Hindlimb muscle (tissue), 1 donor: ENCODE data around the gene STEAP1B. TPM values are rescaled to one million over a fixed set of nuclear protein-coding genes. Genes with fewer than 3 reads are reported as not detected.
A peak's percentile ranks its signal among the peaks of the same experiment; 100 is the strongest.
"Not testable (repeated sequence)": the region's sequence is repeated elsewhere in the genome, so short reads cannot be mapped to it uniquely, and the experiment has no call there.

Experiments
- DNase-seq: peaks from one replicate; pipeline ENCODE4 v3.0.0-alpha.2; 2013
- polyA plus RNA-seq: library from polyadenylated mRNA; unstranded; fragments of 120-200 nt; gene quantifications from one replicate; pipeline ENCODE4 v1.2.1, GENCODE V29; 2013; ENCODE audit not compliant: insufficient read length

Gene STEAP1B
- 1.8 TPM for polyA plus RNA-seq

- peak; percentile 86 for DNase-seq
Observed at GRCh38 chr7:22499888-22500689, at the start of gene STEAP1B. TSS of gene STEAP1B (minus strand) at chr7:22500188. CDS start at chr7:22494855, 5,333 bp downstream.

DNA sequence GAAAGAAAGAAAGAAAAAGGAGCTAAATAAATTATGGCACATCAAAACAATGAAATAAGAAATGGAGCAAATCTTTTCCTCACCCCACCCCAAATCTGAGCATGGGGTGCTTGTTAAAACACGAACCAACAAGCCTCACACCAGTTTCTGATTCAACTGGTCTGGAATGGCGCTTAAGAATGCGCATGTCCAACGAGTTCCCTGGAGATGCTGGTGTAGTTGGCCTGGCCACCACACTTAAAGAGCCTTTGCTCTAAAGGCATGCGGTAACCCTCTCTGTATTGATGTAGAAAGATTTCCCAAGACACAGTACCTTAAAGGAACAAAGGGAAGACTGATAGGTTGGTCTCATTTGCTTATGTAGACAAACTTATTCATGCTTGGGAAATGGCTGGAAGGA is 49.1 kb upstream of the STEAP1B start:
- no peak for DNase-seq

DNA sequence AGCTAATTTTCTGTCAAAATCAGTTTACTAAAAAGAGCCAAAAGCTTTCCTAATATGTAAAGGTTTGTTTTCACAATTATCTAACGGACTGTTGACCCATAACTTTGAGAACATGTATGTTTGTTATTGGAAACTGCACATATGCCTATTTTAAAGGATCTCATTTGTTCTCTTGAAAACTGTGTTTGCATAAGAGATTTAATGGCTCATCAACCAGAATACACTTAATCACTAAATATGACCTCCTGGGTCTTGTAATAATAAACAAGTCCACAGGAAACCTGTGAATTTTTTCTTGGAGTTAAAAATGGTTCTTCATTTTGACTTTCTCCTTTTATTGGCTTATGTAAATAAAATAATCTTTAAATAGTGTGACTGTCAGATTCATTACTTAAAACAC is 48.3 kb upstream of the STEAP1B start:
- no peak for DNase-seq

DNA sequence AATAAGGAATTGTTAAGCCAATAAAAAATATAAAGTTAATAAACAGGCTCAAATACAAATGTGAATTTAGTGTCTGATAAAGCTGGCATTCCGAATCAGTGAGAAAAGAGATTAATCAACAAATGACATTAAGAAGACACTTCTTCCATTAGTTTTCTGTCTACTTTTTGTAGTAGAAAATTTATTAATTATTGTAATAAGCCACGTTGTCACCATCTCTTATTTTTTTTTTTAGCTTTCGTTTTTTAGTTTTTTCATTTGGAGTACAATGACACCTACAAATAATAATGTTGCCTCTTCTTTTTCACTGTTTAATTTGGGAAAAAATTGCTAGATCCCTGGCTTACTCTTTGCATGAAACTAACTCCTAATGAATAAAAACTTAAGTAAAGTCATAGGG is 46.8 kb upstream of the STEAP1B start:
- DNase-seq = no peak

- DNase-seq = no peak
Observed at GRCh38 chr7:22545529-22545928, 45.5 kb upstream of the STEAP1B start.

GRCh38 chr7:22544245-22544644 is 44.3 kb upstream of the STEAP1B start:
- DNase-seq = no peak

GRCh38 chr7:22543169-22543568 is 43.2 kb upstream of the STEAP1B start:
- DNase-seq = no peak

GRCh38 chr7:22542669-22543068 is 42.7 kb upstream of the STEAP1B start:
- no peak for DNase-seq

GRCh38 chr7:22542254-22542653 is 42.3 kb upstream of the STEAP1B start:
- DNase-seq = no peak

DNA sequence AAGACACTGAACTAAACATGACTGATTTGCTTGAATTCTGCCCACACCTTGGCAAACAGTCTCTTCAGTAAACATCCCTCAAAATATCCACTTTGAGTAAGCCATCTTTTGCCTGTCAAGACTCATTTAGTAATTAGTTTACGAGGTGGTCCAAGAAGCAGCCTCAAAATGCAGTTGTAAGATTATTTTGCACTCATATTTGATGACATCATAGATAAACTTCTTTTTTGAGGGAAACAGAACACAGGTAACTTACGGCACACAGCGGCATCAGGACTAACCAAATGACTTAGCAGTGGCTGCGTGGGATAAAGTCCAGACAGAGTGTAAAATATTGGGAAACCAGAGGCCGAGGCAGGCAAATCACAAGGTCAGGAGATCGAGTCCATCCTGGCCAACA is 41.8 kb upstream of the STEAP1B start:
- no peak for DNase-seq

DNA sequence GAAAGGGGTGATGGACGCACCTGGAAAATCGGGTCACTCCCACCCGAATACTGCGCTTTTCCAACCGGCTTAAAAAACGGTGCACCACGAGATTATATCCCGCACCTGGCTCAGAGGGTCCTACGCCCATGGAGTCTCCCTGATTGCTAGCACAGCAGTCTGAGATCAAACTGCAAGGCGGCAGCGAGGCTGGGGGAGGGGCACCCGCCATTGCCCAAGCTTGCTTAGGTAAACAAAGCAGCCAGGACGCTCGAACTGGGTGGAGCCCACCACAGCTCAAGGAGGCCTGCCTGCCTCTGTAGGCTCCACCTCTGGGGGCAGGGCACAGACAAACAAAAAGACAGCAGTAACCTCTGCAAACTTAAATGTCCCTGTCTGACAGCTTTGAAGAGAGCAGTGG is 28.5 kb upstream of the STEAP1B start:
- not testable (repeated sequence) for DNase-seq

GRCh38 chr7:22524353-22524947 is 24.5 kb upstream of the STEAP1B start:
- DNase-seq = not testable (repeated sequence)

DNA sequence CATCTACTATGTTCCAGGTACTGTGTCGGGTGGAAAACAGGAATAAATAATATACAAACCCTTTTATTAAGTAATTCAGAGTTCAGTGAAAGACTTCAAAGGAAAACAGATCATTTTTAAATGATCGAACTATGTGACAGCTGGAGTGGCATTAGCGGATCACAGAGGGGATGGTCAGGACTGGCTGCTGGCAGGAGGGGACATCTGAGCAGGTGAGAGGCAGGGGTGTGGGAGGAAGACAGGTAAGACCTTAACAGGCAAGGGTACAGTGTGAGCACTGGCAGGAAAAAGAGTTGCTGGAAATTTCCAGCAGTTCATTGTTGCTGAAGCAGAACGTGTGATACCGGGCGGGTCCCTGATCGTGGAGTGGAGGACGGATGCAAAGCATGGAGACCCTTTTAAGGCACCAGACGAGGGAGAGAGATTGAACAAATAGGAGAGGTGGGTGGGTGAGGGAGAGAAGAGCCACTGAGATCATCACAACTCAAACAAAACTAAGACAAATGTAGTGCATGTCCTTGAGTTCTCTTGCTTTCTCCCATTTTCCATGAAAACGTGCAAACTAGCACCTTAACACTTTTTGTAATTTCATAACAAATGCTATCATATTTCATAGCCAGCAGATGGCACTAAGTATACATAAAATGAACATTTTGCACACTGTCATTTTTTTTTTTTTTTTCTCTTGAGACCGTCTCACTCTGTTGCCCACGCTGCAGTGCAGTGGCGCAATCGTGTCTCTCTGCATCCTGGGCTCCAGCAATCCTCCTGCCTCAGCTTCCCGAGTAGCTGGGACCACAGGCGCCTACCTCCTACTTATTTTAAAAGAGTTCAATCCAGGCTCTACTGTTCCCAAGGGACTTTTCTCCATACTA is 23.7 kb upstream of the STEAP1B start:
- DNase-seq = not testable (repeated sequence)

DNA sequence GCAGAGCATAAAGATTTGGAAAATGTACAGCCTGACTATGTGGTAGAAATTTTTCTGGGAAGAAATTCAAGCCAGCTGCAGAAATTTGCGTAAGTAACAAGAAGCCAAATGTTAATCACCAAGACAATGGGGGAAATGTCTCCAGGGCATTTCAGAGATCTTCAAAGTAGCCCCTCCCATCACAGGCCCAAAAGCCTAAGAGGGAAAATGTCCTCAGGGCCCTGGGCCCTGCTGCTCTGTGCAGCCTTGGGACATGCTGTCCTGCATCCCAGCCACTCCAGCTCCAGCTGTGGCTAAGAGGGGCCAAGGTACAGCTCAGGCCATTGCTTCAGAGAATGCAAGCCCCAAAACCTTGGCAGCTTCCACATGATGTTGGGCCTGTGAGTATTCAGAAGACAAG is 19.6 kb upstream of the STEAP1B start:
- DNase-seq = not testable (repeated sequence)

GRCh38 chr7:22516950-22517349 is 17.0 kb upstream of the STEAP1B start:
- DNase-seq = not testable (repeated sequence)

DNA sequence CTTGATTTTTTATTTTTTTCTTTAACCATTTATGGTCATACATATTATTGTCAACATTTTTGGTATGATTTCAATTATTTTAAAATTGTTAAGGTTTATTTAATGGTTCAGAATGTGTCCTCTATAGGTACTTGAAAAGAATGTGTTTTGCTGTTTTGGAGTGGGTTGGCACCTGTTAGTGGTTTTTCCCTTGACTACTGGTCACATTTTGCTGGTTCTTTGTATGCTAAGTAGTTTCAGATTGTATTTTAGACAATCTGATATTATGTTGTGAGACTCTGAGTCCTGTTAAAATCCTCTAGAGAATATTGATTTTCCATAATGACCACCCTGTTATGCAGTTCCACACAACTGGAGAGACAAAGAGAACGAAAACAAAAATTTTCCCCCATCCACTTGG is 15.0 kb upstream of the STEAP1B start:
- not testable (repeated sequence) for DNase-seq

DNA sequence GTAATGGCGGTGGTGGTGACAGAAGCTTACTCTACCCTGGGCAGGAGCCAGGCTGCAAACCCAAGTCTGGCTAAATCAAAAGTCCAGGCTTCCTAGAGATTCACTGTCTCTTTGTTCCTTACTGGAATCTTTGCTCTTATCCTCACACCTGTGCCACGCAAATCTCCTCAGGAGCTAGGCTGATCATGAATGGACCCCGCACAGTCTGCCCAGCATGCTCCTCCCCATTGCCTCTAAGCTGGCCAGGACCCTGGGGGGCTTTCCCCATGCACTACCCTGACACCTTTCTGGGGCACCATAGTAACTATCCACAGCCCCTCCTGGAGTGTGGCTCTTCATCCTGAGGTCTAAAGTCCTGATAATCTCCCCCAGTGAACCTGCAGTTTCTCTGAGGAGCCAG is 7.3 kb upstream of the STEAP1B start:
- DNase-seq = not testable (repeated sequence)

- not testable (repeated sequence) for DNase-seq
Observed at GRCh38 chr7:22506316-22507020, 6.5 kb upstream of the STEAP1B start.

GRCh38 chr7:22504519-22504918 is 4.5 kb upstream of the STEAP1B start:
- not testable (repeated sequence) for DNase-seq

DNA sequence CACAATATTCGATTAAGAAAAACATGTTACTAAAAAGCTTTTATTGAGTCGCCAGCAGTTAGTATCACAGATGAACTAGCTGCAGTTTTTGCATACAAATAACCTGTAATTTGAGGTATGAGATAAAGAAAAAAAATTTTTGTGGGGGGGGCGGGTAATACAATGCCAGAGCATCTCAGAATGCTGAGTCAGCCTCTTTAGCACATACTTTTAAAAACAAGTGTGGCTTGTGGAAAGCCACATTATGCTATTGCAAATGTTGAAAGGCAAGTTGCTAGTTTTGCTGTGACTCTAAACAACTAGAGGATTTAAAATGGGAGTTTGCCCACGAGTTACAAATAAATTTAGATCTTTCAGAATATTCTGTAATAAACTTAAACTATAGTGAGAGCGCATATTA is 2.1 kb upstream of the STEAP1B start:
- not testable (repeated sequence) for DNase-seq

DNA sequence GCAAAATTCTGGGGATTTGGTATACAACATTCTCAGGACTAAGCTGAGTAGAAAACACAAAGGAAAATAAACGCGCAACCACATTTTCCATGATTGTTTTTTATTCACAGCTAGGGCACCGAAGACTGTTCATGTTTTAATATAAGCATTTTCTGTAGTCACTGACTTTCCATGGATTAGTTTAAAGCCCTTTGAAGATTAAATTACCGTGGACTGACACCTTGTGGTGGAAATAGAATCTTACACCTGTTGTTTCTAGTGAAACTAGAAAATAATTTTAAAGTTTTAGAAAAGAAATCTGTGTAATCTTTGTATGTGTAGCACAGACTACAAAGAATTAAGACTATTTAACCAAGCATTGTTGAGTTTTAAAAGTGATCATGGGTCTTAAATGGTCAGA is 1.3 kb upstream of the STEAP1B start:
- DNase-seq = not testable (repeated sequence)

GRCh38 chr7:22499044-22499443 is 944 bp downstream of the STEAP1B start:
- no peak for DNase-seq
